ENCODE results near the gene SEPSECS. TPM values are rescaled to one million over a fixed set of nuclear protein-coding genes. Genes with fewer than 3 reads are reported as not detected.

The SEPSECS gene
- total RNA-seq, 2 experiments from 2014 or later = 18.5 to 18.7 TPM

DNA sequence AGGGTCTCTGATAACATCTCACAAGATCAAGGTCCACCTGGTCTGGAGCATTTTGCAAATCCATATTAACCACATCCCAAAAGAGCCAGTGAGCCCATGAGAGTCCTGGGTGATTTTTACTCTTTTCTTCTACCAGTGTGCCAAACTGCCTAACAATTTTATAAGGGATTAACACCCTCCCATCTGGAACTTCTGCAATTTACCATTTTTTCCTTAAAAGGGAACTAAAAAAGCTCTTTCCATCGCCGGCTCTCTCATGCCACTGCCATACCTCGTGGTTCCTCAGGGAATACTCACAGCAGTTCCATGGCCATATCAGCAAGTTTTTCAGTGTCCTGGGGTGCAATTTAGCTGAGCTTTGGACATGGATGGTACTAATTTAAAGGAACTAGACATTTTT lies 55.7 kb downstream of the SEPSECS start:
- Mint-ChIP-seq H3K9me3 (peaks cover 9% of the 10 kb centered on the region), H3K4me1 (ENCODE audit: low read depth) (no peaks in the 10 kb centered on the region), H3K4me3 (no peak overlapping the region), H3K36me3 (ENCODE audit: low read depth) (no peaks in the 10 kb centered on the region), H3K27me3 (no peaks in the 10 kb centered on the region), H3K27ac (no peak overlapping the region)
- no peak for DNase-seq
- TF ChIP-seq, protein P1, sequence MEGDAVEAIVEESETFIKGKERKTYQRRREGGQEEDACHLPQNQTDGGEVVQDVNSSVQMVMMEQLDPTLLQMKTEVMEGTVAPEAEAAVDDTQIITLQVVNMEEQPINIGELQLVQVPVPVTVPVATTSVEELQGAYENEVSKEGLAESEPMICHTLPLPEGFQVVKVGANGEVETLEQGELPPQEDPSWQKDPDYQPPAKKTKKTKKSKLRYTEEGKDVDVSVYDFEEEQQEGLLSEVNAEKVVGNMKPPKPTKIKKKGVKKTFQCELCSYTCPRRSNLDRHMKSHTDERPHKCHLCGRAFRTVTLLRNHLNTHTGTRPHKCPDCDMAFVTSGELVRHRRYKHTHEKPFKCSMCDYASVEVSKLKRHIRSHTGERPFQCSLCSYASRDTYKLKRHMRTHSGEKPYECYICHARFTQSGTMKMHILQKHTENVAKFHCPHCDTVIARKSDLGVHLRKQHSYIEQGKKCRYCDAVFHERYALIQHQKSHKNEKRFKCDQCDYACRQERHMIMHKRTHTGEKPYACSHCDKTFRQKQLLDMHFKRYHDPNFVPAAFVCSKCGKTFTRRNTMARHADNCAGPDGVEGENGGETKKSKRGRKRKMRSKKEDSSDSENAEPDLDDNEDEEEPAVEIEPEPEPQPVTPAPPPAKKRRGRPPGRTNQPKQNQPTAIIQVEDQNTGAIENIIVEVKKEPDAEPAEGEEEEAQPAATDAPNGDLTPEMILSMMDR (IDR thresholded peaks at IDR 0.05) = no peak
- no peaks in the 10 kb centered on the region for H3K4me1 ChIP-seq (ENCODE audit: insufficient read depth, low read length)
- ATAC-seq (ENCODE audit: poor library complexity) = no peak
- peaks cover 3 to 6% of the 10 kb centered on the region in 2 experiments for H3K9me3 ChIP-seq (ENCODE audit: control insufficient read depth in 1 of 2, insufficient read depth in 1 of 2, low read length in 2 of 2)
- no peaks in the 10 kb centered on the region for H3K36me3 ChIP-seq (ENCODE audit: insufficient read depth, low read length)
- no peak overlapping the region for H3K27ac ChIP-seq (ENCODE audit: low read depth in 1 of 2, low read length in 2 of 2)
- ChIA-PET POLR2A (interaction anchor here (0.6 kb wide), 1 partner anchor 95 kb away, joined by 3 read pairs; no protein-coding TSS in a partner anchor), CTCF (no interaction called here)
- H3K4me3 ChIP-seq (ENCODE audit: low read length) = no peak overlapping the region
- H3K27me3 ChIP-seq (ENCODE audit: control insufficient read depth in 1 of 2, insufficient read depth in 2 of 2, low read length in 2 of 2) = no peaks in the 10 kb centered on the region
- intact Hi-C loops (cut with DNase I, micrococcal nuclease) = no loop called here

DNA sequence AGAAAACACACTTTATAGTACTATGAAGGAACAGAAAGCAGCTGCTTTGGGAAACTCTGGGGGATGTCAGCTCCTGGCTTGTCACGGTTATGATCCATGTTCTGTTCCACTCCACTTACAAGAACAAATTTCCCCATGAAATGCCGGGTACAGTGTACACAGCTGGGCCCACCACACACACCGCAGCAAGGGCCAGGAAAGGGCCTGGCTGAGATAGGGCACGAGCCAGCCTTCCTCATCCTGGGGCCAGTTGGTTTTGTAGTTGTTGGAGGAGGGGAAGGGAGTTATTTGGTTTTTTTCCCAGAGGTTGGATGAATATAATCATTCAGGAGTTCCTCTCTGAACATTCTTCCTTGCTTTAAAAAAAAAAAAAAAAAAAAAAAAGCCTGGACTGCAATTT lies 56.8 kb downstream of the SEPSECS start:
- H3K4me1 ChIP-seq (ENCODE audit: insufficient read depth, low read length) = no peaks in the 10 kb centered on the region
- no peaks in the 10 kb centered on the region for H3K27me3 Mint-ChIP-seq
- TF ChIP-seq, protein P1 (IDR thresholded peaks at IDR 0.05) = no peak
- H3K36me3 ChIP-seq (ENCODE audit: insufficient read depth, low read length) = no peaks in the 10 kb centered on the region
- no peak overlapping the region for H3K4me3 Mint-ChIP-seq
- no peaks in the 10 kb centered on the region for H3K4me1 Mint-ChIP-seq (ENCODE audit: low read depth)
- peaks cover 7% of the 10 kb centered on the region for H3K9me3 Mint-ChIP-seq
- H3K4me3 ChIP-seq (ENCODE audit: low read length) = no peak overlapping the region
- DNase-seq (no peak), ATAC-seq (ENCODE audit: poor library complexity) (no peak)
- H3K27ac ChIP-seq (ENCODE audit: low read depth in 1 of 2, low read length in 2 of 2) = no peak overlapping the region
- CTCF ChIA-PET = no interaction called here
- intact Hi-C loops (cut with DNase I, micrococcal nuclease) = no loop called here
- H3K27ac Mint-ChIP-seq = no peak overlapping the region
- POLR2A ChIA-PET = no interaction called here
- H3K9me3 ChIP-seq (ENCODE audit: control insufficient read depth in 1 of 2, insufficient read depth in 1 of 2, low read length in 2 of 2) = peaks cover 1 to 6% of the 10 kb centered on the region in 2 experiments
- H3K27me3 ChIP-seq (ENCODE audit: control insufficient read depth in 1 of 2, insufficient read depth in 2 of 2, low read length in 2 of 2) = no peaks in the 10 kb centered on the region
- H3K36me3 Mint-ChIP-seq (ENCODE audit: low read depth) = no peaks in the 10 kb centered on the region

DNA sequence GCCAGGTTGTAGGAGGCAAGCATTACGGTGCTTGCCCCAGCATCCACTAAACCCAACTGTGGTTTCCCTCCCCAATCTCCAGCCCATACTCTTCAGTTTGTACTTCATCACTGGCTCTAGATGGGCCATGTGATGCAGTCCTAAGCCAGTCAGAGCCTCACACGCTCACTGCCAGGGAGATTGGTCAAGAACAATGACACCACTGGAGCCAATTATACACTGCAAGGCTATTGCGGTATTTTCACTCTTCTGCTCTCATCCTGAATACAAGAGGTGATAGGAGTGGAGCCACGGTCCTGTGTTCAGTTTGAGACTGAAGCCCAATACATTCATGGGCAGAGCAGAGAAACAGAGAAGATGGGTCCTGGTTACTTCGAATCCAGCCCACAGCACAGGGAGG lies 58.4 kb downstream of the SEPSECS start:
- Histone ChIP-seq H3K27ac (ENCODE audit: low read depth in 1 of 2, low read length in 2 of 2) (no peak overlapping the region), H3K27me3 (ENCODE audit: control insufficient read depth in 1 of 2, insufficient read depth in 2 of 2, low read length in 2 of 2) (no peaks in the 10 kb centered on the region), H3K4me3 (ENCODE audit: low read length) (no peak overlapping the region), H3K9me3 (ENCODE audit: control insufficient read depth in 1 of 2, insufficient read depth in 1 of 2, low read length in 2 of 2) (peaks cover 0 to 6% of the 10 kb centered on the region in 2 experiments), H3K36me3 (ENCODE audit: insufficient read depth, low read length) (no peaks in the 10 kb centered on the region), H3K4me1 (ENCODE audit: insufficient read depth, low read length) (no peaks in the 10 kb centered on the region)
- no peak overlapping the region for H3K27ac Mint-ChIP-seq
- peaks cover 7% of the 10 kb centered on the region for H3K9me3 Mint-ChIP-seq
- peaks cover 10% of the 10 kb centered on the region for H3K27me3 Mint-ChIP-seq
- no peaks in the 10 kb centered on the region for H3K36me3 Mint-ChIP-seq (ENCODE audit: low read depth)
- POLR2A ChIA-PET = no interaction called here
- CTCF ChIA-PET = no interaction called here
- intact Hi-C loops (cut with DNase I, micrococcal nuclease) = no loop called here
- no peak overlapping the region for H3K4me3 Mint-ChIP-seq
- ATAC-seq (ENCODE audit: poor library complexity) (no peak), DNase-seq (no peak)
- TF ChIP-seq, protein P1 (IDR thresholded peaks at IDR 0.05) = no peak
- H3K4me1 Mint-ChIP-seq (ENCODE audit: low read depth) = no peaks in the 10 kb centered on the region
